HCT116 (cell line): ENCODE results near the gene MTHFSD.

Experiments used
- CTCF ChIP-seq, 3 experiments: fragments of 200-600 bp in 1 of 3; sonication (generic) in 1 of 3; IDR thresholded peaks in 2 of 3; conservative IDR thresholded peaks in 1 of 3; 2 replicates each; pipeline ENCODE4 v1.5.1; 2012 to 2017; ENCODE audit warnings: low read depth in 2 of 3, low read length in 2 of 3, antibody characterized with exemption in 1 of 3, borderline replicate concordance in 1 of 3, control low read depth in 1 of 3, mild to moderate bottlenecking in 1 of 3, mixed read lengths in 1 of 3, mixed run types in 1 of 3, moderate library complexity in 1 of 3; ENCODE audit not compliant: insufficient read depth in 1 of 3
- POLR2AphosphoS5 ChIP-seq: IDR thresholded peaks from 2 replicates; pipeline ENCODE4 v1.6.1; 2011; ENCODE audit warnings: mild to moderate bottlenecking, low read depth, low read length, moderate library complexity

DNA sequence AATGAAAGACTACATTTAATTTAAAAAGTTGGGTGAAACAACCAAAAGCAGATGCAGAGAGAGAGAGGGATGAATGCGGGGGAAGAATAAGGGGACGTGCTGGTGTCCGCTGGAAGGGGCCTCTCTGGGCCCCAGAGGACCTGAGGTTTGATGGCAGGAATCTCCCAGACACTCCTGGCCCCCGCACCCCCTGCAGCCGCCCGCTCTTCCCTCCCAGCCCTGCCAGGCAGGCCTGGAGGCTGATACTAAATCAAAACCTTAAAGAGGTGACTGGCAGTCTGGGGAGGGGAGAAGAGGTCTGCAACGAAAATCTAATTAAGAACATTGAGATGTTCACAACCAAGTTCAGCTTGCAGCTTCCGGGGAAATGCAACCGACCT lies 25.7 kb upstream of the MTHFSD start:
- no peak for TF ChIP-seq CTCF (IDR thresholded peaks at IDR 0.05 in 2 of 3, conservative IDR thresholded peaks at IDR 0.05 in 1 of 3; ENCODE audit: borderline replicate concordance in 1 of 3, insufficient read depth in 1 of 3, low read depth in 2 of 3, low read length in 2 of 3)
- no peak for TF ChIP-seq POLR2AphosphoS5
